Lower leg skin (tissue), 3 donors: ENCODE results near the gene PTPN13.

Experiments used
- POLR2A ChIP-seq, 2 donors: fragments of 450-650 bp; IDR thresholded peaks; one replicate each; pipeline ENCODE4 v1.6.1; 2016 to 2017; ENCODE audit warnings: antibody characterized with exemption in 2 of 2, mild to moderate bottlenecking in 1 of 2, moderate library complexity in 1 of 2
- TF ChIP-seq, protein P1 (sequence below), 3 donors: fragments of 450-650 bp; IDR thresholded peaks; one replicate each; pipeline ENCODE4 v1.5.1; 2016; ENCODE audit warnings: antibody characterized with exemption in 3 of 3, mild to moderate bottlenecking in 3 of 3, moderate library complexity in 2 of 3

DNA sequence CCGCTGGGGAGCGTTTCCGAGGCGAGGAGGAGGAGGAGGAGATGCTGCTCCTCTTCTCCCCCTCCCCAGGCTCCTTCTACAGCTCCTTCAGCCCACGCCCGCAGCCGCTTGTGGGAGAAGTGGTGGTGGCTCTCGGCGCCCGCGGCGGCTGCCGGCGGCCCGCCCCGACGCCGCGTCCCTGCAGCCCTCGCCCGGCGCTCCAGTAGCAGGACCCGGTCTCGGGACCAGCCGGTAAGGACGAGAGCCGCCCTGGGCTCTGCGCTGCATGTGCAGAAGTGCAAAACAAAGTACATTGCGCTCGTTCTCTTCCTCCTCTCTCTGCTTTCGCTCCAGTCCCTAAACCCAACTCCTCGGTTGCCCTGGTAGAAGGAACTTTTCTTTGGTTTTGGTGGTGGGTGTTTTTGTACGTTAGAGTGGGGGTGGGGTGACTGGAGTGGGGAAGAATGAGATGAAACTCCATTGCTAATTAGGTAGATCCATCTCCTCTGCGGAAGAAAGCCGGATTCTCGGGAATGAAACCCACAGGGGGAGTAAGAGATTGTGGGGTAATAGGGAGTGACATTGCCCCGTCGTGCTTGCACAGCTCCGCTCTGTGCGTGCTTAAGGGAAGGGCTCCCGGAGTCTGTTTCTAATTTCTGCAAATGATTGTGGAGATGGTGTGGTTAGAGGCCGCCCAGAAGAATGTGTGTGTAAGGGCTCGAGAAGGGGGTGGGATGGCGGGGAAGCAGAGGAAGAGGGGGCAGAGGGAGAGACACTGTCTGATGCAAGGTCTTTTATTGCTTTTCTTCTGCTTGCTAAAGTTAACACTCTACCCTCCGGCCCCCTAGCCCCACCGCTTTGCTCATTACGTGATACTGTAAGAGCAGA, 677 bp downstream of the PTPN13 start:
- no peak for TF ChIP-seq POLR2A (IDR thresholded peaks at IDR 0.05)
- TF ChIP-seq, protein P1, sequence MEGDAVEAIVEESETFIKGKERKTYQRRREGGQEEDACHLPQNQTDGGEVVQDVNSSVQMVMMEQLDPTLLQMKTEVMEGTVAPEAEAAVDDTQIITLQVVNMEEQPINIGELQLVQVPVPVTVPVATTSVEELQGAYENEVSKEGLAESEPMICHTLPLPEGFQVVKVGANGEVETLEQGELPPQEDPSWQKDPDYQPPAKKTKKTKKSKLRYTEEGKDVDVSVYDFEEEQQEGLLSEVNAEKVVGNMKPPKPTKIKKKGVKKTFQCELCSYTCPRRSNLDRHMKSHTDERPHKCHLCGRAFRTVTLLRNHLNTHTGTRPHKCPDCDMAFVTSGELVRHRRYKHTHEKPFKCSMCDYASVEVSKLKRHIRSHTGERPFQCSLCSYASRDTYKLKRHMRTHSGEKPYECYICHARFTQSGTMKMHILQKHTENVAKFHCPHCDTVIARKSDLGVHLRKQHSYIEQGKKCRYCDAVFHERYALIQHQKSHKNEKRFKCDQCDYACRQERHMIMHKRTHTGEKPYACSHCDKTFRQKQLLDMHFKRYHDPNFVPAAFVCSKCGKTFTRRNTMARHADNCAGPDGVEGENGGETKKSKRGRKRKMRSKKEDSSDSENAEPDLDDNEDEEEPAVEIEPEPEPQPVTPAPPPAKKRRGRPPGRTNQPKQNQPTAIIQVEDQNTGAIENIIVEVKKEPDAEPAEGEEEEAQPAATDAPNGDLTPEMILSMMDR (IDR thresholded peaks at IDR 0.05): no peak
